ENCODE data around the gene NABP2.

Gene NABP2

DNA sequence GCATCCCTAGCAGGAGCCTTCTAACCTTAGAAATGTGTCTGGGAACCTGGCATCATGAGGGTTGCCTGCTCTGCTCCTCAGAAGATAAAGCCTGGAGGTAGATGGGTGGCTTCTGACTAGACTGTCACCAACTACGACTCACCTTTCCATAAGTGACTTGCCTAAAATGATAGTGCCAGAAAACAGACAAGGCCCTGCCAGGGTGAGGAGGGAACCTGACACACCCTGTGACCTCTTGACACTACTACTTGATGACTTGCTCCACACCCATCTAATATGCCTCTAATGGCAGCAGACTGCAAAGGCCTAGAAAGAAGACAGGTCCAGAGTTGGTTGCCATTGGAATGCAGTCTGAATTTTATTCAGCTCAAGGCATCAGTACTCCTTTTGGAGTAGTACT is 11.8 kb upstream of the NABP2 start:
- no peak for DNase-seq (ENCODE audit: low spot score)

DNA sequence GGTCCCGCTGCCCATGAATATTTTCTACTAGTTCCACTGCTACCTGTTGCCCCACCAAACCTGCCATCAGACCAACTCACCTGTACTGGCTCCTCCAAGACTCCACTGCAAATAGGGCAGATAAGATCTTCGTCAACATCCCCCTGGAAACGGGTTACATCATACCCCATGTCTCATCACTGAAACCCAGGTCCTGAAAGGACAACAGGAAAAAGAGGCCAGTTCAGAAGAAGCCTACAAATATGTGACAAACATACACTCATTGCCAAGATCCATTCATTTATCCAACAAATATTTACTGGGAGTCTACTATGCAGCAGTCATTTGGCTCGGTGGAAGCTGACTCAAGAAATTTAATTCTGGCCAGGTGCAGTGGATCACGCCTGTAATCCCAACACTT is 10.3 kb upstream of the NABP2 start:
- DNase-seq (ENCODE audit: low spot score), result no peak

DNA sequence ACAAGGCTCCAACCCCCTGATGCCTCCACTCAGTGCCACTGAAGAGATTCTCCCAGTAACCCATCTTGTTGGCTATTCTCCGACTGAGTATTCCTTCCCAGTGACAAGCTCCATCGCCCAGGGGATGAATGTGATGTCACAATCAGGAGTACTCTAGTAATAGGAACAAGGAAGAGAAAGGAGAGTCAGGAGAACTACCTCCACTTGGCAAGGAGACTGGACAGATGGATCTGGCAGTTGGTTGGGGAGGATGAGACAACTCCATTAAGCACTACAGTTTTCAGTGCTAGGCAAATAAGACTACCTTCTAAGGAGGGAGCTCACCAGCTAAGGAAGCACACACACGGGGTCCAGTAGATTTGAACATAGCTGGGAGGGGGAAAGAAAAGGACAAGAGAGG is 7.7 kb upstream of the NABP2 start:
- DNase-seq (ENCODE audit: low spot score), result no peak

DNA sequence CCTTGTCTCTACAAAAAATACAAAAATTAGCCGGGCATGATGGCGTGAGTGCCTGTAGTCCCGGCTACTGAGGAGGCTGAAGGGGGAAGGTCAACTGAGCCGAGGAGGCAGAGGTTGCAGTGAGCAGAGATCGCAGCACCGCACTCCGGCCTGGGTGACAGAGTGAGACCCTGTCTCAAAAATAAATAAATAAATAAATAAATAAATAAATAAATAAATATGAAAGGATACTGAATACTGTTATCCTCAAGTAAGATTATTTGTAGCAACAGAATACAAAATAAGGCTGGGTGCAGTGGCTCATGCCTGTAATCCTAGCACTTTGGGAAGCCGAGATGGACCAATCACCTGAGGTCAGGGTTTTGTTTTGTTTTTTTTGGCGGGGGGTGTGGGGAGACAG is 4.3 kb upstream of the NABP2 start:
- no peak for DNase-seq (ENCODE audit: low spot score)

DNA sequence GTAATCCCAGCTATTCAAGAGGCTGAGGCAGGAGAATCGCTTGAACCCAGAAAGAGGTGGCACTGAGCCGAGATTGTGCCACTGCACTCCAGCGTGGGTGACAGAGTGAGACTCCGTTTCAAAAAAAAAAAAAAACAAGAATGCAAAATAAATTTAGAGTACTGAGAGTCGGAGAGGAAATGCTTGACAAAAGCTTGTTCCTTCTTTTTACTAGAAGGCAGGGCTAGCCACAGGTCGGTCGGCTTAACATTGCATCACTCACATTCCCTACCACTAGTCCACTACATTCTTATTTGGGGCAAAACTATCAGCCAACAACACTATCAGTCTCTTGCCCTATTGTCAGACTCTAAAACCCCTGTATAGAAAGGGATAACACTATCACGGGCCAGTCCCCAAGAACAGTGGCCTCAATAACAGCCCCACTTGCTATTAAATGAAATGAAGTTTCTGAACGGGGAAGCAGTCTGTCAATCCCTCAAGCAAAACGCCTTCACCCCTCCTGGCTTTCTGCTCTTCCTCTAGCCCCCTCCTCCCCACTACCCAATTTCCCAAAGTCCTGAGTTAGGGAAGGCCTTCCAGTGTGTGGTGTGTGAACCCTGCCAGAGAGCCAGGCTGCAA is 3.4 kb upstream of the NABP2 start:
- no peak for DNase-seq (ENCODE audit: low spot score)

DNA sequence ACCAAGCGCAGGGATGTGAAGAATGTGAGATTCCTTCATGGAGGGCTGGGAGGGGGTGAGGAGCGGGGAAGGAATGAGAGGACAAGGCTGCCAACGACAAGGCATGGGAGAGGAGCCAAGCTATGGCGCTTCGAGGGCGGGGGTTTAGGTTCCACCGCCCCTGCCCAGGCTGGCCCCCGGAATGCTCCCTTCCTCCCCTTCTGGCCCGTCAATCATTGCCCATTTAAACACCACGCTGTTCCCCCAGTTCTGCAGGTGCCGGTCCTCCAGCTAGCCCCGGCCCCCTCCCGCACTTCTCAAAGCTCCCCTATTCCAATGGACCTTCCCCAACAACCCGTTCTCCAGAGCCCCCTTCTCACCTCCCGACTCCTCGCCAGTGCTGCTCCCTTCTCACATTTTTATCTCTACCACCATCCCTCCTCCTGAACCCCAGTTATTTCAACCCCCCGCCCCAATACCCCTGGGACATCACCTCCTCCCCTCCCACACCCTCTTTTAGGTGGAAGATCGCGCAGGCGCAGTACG is 2.8 kb upstream of the NABP2 start:
- peak; percentile 36 for DNase-seq (ENCODE audit: low spot score)

DNA sequence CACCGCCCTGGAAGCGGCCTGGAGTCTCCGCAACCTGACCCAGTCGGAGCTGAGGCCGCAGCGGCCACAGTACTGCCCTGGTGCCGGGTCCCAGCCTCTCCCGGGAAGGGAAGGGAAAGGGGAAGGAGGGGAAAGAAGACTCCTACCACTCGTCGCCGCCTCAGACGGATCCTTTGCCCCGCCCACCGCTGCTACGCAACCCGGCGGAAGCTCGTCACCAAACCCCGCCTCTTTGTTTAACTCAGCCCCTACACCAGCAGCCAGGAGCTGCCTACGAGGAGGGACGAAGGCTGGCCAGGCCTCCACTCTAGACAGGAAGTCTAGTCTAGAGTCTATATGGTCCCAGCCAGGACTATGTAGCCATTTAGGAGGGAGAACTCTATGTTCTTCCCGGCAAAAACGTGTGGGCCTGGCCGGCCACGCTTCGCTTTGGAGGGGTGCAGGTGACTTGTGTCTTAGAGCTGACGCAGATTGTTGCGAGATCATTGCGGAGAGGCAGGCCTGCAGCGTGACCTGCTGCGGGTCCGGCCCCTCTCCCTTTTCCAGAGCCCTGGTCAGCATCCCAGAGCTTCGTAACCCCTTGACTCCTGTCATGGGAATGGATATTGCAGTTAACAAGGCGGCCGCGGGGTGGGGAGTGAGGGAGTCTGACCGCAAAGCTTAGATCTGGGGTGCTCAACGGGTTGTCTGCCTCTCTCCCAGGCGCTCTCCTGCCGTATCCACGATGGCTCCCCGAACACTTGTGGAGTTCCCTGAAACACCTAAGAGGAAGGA is 2.2 kb upstream of the NABP2 start, which contains the start of gene RNF41:
RNF41 (minus strand) TSS at position 166 of the 774 bp plus-strand sequence. CDS start 7,875 bp downstream, outside the sequence.
- peak; percentile 98 for DNase-seq (ENCODE audit: low spot score)

DNA sequence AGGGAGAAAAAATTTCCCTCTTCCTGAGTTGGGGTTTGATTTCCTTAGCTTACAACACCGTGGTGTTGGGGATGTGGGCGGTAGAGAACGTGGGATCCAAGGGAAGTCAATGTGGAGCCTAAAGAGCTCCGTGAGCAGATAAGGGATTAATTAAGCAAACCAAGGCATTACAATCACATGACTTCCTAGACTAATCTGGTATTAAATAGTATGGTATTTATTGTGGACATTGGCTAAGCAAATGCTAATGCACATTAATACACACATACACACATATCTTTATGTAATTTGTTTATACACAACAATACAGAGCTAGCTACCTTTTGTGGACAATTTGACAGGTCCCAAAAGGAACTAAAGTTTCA is 1.6 kb upstream of the NABP2 start:
- no peak for DNase-seq (ENCODE audit: low spot score)

DNA sequence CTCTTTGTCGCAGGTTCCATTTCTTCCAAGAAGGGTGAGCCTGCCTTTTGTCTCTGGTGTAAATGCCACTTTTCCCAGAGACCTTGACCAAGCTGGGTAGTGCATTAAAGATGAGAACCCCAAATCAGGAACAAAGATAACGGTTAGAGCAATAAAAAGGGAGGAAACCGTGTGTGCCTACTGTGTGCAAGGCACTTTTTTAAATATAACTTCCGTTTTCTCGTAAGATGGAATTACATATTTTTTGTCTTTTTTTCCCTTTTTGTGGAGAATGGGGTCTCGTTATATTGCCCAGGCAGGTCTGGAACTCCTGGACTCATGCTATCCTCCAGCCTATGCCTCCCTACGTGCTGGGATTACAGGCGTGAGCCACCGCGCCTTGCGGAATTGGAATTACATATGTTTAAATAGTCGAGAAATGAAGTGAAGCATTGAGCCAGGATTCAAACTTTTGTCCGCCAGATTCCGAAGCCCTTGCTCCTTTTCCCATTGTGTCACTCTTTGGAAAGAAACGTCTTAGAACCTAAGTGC is 506 bp upstream of the NABP2 start:
- no peak for DNase-seq (ENCODE audit: low spot score)

DNA sequence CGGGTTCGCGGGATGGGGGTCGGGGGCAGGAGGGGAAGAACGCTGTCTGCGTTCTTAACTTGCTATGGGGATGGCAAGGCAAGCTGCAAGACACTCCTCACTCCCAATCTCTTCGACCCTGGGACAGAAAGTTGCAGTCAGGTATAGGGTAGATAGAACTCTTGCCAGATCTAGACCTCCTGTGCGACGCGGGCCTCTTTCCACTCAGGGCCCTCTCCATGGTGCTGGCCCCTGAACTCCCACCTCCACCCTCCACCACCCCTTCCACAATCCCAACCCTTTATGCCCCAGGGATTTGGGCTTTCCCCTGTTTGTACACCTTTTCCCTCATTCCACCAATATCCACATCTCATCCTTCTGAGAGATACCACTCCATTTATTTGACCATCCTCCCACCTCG is 812 bp downstream of the NABP2 start:
- DNase-seq (ENCODE audit: low spot score), result no peak

DNA sequence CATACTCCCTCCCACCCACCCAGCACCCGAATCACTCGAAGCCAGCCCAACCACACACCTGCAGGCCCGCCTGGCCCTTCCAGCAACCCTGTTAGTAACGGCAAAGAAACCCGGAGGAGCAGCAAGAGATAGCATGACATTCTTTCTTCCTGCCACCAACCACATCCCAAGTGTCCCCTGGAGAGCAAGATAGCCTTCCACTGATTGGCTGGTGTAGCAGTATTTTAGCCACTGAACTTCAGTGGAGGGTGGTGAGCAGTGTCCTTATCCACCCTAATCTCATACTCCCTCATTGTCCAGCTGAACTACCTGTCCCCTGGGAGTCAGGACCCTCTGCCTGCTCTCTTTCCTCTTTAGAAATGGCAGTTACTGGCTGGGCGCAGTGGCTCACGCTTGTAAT is 4.9 kb downstream of the NABP2 start:
- no peak for DNase-seq (ENCODE audit: low spot score)

DNA sequence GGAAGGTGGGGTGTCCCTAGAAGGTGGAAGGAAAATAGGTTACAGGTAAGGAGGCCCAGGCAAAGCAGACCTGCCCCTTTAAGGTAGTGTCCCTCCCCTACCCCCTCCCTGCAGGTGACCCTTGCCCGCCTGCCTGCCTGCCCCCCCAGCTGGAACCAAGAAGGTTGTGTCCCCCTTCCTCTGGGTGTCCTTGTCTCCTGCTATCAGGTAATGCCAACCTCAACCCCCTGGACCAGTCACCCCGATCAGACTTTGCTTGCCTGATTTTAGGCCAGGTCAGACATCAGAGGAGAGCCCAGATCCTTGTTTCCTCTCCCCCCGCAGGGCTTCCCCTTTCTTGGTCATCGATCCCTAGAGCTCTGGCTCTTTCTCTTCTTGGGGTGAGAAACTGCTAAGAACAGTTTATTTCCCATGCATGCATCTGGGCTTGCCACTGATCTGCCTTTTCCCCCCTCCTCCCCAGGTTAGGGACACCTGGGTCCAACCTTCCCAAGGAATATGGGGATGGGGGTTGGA is 5.8 kb downstream of the NABP2 start, which contains the start of gene SLC39A5:
SLC39A5 (plus strand) TSS at position 136 of the 516 bp plus-strand sequence. CDS start 1,224 bp downstream, outside the sequence.
- DNase-seq (ENCODE audit: low spot score), result no peak

DNA sequence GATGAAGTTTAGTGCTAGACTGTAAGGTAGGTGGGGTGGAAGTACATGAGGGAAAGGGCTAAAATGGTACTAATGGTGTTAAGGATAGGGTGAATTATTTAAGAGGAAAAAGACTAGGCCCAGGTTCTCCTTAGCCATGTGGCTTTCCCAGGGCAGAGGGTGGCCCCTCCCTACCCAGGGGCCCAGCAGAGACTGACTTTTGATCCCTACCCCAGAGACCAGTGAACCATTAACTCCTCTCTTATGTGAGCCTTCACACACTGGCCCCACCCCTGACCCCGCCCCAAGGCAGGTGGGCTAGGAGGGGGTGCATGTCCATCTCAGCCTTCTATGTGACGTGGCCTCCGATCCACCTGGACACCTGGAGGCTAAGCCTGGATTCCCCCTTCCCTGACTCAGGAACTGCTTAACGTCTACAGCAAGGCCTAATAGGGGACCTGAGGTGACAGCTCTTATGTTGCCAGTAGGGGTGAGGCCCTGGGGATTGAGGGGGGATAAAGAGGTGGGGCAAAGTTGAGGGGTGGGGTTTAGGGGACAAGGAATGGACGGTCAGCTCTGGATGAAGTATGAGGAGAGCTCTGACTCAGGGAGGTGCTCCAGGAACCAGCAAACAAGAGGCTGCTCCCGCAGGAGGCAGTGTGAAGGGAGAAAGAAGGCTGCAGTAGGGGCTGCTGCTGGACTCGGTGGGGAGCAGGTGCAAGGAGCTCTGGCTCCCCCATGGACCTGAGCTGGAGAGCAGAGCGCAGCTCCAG is 6.5 kb downstream of the NABP2 start:
- no peak for DNase-seq (ENCODE audit: low spot score)

DNA sequence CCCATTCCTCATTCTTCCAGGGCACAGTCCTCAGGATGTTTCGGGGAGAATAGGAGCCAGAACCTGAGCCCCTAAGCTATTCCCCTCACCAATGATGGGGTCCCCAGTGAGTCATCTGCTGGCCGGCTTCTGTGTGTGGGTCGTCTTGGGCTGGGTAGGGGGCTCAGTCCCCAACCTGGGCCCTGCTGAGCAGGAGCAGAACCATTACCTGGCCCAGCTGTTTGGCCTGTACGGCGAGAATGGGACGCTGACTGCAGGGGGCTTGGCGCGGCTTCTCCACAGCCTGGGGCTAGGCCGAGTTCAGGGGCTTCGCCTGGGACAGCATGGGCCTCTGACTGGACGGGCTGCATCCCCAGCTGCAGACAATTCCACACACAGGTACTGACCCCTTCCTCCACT is 7.0 kb downstream of the NABP2 start:
- DNase-seq (ENCODE audit: low spot score), result no peak

DNA sequence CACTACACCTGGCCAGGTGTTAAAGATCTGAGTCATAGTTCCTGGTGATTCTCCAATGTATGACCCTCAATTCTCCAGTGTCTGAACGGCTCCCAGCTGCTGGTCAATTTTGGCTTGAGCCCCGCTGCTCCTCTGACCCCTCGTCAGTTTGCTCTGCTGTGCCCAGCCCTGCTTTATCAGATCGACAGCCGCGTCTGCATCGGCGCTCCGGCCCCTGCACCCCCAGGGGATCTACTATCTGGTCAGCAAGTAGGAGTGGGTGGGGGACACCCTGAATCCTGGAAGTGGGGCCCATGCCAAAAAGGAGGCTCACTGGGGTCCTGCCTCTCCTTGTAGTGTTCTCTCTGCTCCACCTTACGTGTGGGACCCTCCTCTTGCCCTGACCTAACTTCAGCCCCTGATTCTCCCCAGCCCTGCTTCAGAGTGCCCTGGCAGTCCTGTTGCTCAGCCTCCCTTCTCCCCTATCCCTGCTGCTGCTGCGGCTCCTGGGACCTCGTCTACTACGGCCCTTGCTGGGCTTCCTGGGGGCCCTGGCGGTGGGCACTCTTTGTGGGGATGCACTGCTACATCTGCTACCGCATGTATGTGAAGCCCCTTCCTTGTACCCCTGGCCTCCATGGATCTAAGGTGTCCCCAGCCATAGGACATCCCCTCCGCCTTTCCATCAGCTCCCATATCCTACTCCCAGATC is 10.7 kb downstream of the NABP2 start:
- DNase-seq (ENCODE audit: low spot score), result no peak

DNA sequence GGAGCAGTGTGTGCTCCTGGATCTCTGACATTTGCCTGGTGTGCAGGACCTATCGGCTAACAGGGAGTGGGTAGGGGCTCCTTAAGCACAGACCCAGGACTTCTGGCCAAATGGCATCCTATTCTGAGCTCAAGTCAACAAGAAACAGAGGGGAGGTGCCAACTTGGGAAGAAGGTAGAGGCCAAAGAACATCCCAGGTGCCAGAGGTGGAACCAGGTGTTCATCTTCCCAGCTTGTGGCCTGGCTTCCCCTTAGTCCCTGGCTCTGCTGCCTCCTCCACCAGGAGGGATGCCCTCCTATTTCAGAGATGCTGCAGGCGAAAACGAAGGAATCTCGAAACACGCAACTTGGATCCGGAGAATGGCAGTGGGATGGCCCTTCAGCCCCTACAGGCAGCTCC is 11.9 kb downstream of the NABP2 start:
- DNase-seq (ENCODE audit: low spot score), result no peak

DNA sequence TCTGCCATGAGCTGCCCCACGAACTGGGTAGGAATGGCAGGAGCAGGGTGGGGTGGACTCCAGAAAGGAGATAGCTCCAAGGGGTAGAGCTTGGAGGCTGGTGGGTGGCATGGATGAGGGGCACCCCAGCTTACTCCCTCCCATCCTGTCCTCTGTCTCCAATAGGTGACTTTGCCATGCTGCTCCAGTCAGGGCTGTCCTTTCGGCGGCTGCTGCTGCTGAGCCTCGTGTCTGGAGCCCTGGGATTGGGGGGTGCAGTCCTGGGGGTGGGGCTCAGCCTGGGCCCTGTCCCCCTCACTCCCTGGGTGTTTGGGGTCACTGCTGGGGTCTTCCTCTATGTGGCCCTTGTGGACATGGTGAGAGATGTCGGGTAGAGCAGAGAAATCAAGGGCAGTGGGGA is 12.8 kb downstream of the NABP2 start:
- DNase-seq (ENCODE audit: low spot score), result no peak

DNA sequence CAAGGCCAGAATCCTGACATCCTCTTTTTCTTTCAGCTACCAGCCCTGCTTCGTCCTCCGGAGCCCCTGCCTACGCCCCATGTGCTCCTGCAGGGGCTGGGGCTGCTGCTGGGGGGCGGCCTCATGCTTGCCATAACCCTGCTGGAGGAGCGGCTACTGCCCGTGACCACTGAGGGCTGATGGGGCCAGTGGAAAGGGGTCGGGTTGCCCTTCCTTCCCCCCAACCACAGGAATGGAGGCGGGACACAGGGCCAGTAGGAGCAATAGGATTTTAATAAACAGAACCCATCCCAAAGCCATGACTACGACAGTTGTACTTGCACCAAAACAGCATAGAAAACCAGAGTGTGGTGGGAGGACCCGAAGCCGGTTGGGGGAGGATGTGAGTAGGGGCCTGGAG is 13.4 kb downstream of the NABP2 start:
- no peak for DNase-seq (ENCODE audit: low spot score)

DNA sequence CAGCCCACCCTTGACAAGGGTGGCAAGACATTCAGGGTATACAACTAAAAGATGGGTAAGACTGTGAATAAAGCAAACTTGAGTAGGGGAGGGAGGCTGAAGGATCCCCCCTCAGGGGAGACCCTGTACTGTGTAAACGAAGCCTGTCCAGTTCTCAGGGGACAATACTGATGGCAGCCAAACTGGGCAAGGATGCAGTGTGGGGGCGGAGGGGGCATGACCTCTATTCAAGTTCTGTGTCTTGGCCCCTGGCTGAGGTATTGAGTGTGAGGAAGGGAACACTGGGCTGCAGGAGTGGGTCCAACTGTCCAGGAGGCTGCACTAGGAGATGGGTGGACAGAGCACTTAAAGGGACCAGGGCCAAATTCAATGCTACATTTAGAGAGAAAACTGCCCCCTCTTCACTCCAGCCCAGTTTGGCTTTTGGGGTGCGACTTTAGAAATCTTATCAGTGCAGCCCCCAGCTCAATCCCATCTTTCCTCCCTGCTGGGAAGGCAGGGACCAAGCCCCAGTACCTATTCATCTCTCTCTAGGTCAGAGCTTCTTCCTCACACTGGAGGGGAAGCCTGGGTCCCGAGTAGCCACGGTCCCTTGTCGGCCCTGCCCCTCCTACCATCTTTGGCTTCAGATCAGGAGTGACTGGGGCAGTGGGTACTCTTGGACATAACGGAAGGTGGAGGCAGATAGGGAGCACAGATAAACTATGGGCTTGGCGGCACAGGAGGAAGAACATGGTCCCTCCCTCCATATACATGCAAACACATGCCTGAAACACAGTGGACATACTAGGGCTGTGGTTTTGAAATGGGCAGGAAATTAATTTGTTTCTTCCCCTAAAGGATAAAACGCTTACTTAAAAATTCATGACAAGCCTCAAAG is 17.5 kb downstream of the NABP2 start:
- DNase-seq (ENCODE audit: low spot score), result no peak

DNA sequence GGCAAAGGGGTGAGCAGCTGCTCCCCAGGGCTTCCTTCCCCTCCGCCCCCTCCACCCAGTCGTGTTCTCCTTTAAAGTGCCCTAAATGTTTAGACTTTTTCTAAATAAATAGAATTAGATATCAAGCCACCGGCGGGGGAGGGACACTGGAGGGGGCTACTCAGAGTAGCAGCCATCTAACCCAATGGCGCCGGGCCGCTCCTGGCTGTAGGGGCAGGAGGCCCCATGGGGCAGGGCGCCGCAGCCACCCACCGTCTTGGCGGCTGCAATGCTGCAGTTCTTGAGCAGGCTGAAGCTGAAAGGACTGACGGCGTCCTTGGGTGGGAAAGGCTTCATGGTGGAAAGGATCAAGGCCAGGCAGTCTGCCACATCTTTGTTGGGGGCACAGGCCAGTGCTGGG is 18.8 kb downstream of the NABP2 start:
- DNase-seq (ENCODE audit: low spot score), result no peak

Data from SK-N-DZ (cell line).